ENCODE results near the gene BCO1.

Gene BCO1

GRCh38 chr16:81253141-81253540 lies 14.7 kb downstream of the BCO1 start:
- no peak overlapping the region for H3K4me3 ChIP-seq (ENCODE audit: low read length)
- TF ChIP-seq ZNF274 (IDR thresholded peaks at IDR 0.05; ENCODE audit: low read depth, low read length), result no peak

GRCh38 chr16:81254922-81255526 lies 16.5 kb downstream of the BCO1 start:
- no peak for TF ChIP-seq ZNF274 (IDR thresholded peaks at IDR 0.05; ENCODE audit: low read depth, low read length)

GRCh38 chr16:81259916-81260315 lies 21.4 kb downstream of the BCO1 start:
- H3K4me3 ChIP-seq (ENCODE audit: low read length), result no peak overlapping the region
- TF ChIP-seq ZNF274 (IDR thresholded peaks at IDR 0.05; ENCODE audit: low read depth, low read length), result no peak

More at GRCh38 chr16:81254922-81255526, 16.5 kb downstream of the BCO1 start:
- no peak overlapping the region for H3K4me3 ChIP-seq (ENCODE audit: low read length)

- no peak for TF ChIP-seq ZNF274 (IDR thresholded peaks at IDR 0.05; ENCODE audit: low read depth, low read length)
- no peak overlapping the region for H3K4me3 ChIP-seq (ENCODE audit: low read length)
These were observed 22.7 kb downstream of the BCO1 start for GRCh38 chr16:81261049-81261648.

GRCh38 chr16:81263470-81264220 lies 25.2 kb downstream of the BCO1 start:
- TF ChIP-seq ZNF274 (IDR thresholded peaks at IDR 0.05; ENCODE audit: low read depth, low read length), result no peak
- H3K4me3 ChIP-seq (ENCODE audit: low read length), result no peak overlapping the region

- TF ChIP-seq ZNF274 (IDR thresholded peaks at IDR 0.05; ENCODE audit: low read depth, low read length), result no peak
- H3K4me3 ChIP-seq (ENCODE audit: low read length), result no peak overlapping the region
These were observed 25.9 kb downstream of the BCO1 start for GRCh38 chr16:81264386-81264785.

GRCh38 chr16:81265052-81265451 lies 26.6 kb downstream of the BCO1 start:
- H3K4me3 ChIP-seq (ENCODE audit: low read length), result no peak overlapping the region
- TF ChIP-seq ZNF274 (IDR thresholded peaks at IDR 0.05; ENCODE audit: low read depth, low read length), result no peak

- no peak for TF ChIP-seq ZNF274 (IDR thresholded peaks at IDR 0.05; ENCODE audit: low read depth, low read length)
- H3K4me3 ChIP-seq (ENCODE audit: low read length), result no peak overlapping the region
These were observed 27.4 kb downstream of the BCO1 start for GRCh38 chr16:81265658-81266451.

- no peak for TF ChIP-seq ZNF274 (IDR thresholded peaks at IDR 0.05; ENCODE audit: low read depth, low read length)
- no peak overlapping the region for H3K4me3 ChIP-seq (ENCODE audit: low read length)
These were observed 28.2 kb downstream of the BCO1 start for GRCh38 chr16:81266680-81267095.

- no peak for TF ChIP-seq ZNF274 (IDR thresholded peaks at IDR 0.05; ENCODE audit: low read depth, low read length)
- H3K4me3 ChIP-seq (ENCODE audit: low read length), result no peak overlapping the region
These were observed 30.0 kb downstream of the BCO1 start for GRCh38 chr16:81268509-81268908.

- TF ChIP-seq ZNF274 (IDR thresholded peaks at IDR 0.05; ENCODE audit: low read depth, low read length), result no peak
- H3K4me3 ChIP-seq (ENCODE audit: low read length), result no peak overlapping the region
These were observed 34.9 kb downstream of the BCO1 start for GRCh38 chr16:81273223-81273950.

GRCh38 chr16:81275064-81275532 lies 36.6 kb downstream of the BCO1 start:
- TF ChIP-seq ZNF274 (IDR thresholded peaks at IDR 0.05; ENCODE audit: low read depth, low read length), result no peak
- H3K4me3 ChIP-seq (ENCODE audit: low read length), result no peak overlapping the region

- no peak for TF ChIP-seq ZNF274 (IDR thresholded peaks at IDR 0.05; ENCODE audit: low read depth, low read length)
- no peak overlapping the region for H3K4me3 ChIP-seq (ENCODE audit: low read length)
These were observed 37.3 kb downstream of the BCO1 start for GRCh38 chr16:81275795-81276194.

GRCh38 chr16:81276323-81276722 lies 37.8 kb downstream of the BCO1 start:
- no peak overlapping the region for H3K4me3 ChIP-seq (ENCODE audit: low read length)
- no peak for TF ChIP-seq ZNF274 (IDR thresholded peaks at IDR 0.05; ENCODE audit: low read depth, low read length)

Data from GM08714 (cell line).